ENCODE data around the gene PCLAF. TPM values are rescaled to one million over a fixed set of nuclear protein-coding genes. Genes with fewer than 3 reads are reported as not detected.

PCLAF gene
- total and polyA plus RNA-seq, 2 of the 4 experiments (the other 2 are of a cell fraction): 12.9 to 60.5 TPM

- H3K9me3 ChIP-seq (ENCODE audit: control insufficient read depth, insufficient read depth, low read length): no peaks in the 10 kb centered on the region
- DNase-seq (peak; percentile 73), ATAC-seq (ENCODE audit: low read depth) (no peak)
- H3K4me3 ChIP-seq (ENCODE audit: insufficient read depth, low read depth, low read length): no peak overlapping the region
- H3K4ac ChIP-seq (ENCODE audit: low read depth, low read length): no peak overlapping the region
- H4K20me1 ChIP-seq (ENCODE audit: insufficient read depth, low read length): peaks cover 14% of the 10 kb centered on the region; the same call in 1 of the 2 replicates
- no peak overlapping the region for H4K5ac ChIP-seq (ENCODE audit: low read depth, low read length)
- H3K79me1 ChIP-seq (ENCODE audit: low read depth in 1 of 2, low read length in 2 of 2): peaks cover 7 to 41% of the 10 kb centered on the region in 2 experiments
- H2AK9ac ChIP-seq (replicated peaks; ENCODE audit: low read depth, low read length, poor library complexity): no peak overlapping the region
- BruUV-seq (replicated peaks): no TSS peak
- in situ Hi-C loops (cut with MboI; ENCODE audit: low sequenced_read_pairs): no loop called here
- dilution Hi-C loops (cut with HindIII; ENCODE audit: low sequenced_read_pairs, unreplicated experiment): no loop called here
- H3K36me3 ChIP-seq (ENCODE audit: control insufficient read depth, insufficient read depth, low read length): no peaks in the 10 kb centered on the region
- H3K9ac ChIP-seq (ENCODE audit: low read depth, low read length): no peak overlapping the region
- H2BK20ac ChIP-seq (ENCODE audit: low read depth, low read length): no peak overlapping the region
- H3K14ac ChIP-seq (replicated peaks; ENCODE audit: low read depth, low read length): no peak overlapping the region
- no peak overlapping the region for H4K8ac ChIP-seq (ENCODE audit: low read depth in 2 of 2, low read length in 2 of 2)
- no peak overlapping the region; the same call in 1 of the 2 replicates for H2AK5ac ChIP-seq (ENCODE audit: low read depth, low read length)
- no peak overlapping the region for H2BK5ac ChIP-seq (ENCODE audit: low read depth, low read length, poor library complexity, severe bottlenecking)
- H3K27ac ChIP-seq (ENCODE audit: insufficient read depth, low read length): no peak overlapping the region
- H2AFZ ChIP-seq (replicated peaks; ENCODE audit: low read length, poor library complexity): no peak overlapping the region
- H3K4me1 ChIP-seq (ENCODE audit: control insufficient read depth, insufficient read depth, low read length): no peaks in the 10 kb centered on the region
- ChIA-PET CTCF (no interaction called here), POLR2A (ENCODE audit: unreplicated experiment) (no interaction called here)
- intact Hi-C loops (cut with micrococcal nuclease): no loop called here
- peaks cover 5% of the 10 kb centered on the region; the same call in 1 of the 2 replicates for H3K9me1 ChIP-seq (ENCODE audit: insufficient read depth, low read length)
- H2BK15ac ChIP-seq (ENCODE audit: low read depth, low read length): no peak overlapping the region
- H4K91ac ChIP-seq (ENCODE audit: insufficient read depth, low read depth, low read length): no peak overlapping the region
- WGBS, 2 experiments (ENCODE audit: extremely low coverage in 2 of 2, insufficient read length in 1 of 2): 82% methylated on average over 2 of the region's 5 CpGs; no CpG with 5 or more reads in 1 of the 2 experiments
- no peak overlapping the region for H3K23ac ChIP-seq (ENCODE audit: low read depth, low read length)
- H3K18ac ChIP-seq (ENCODE audit: low read depth, low read length): no peak overlapping the region
- no peak overlapping the region for H3K56ac ChIP-seq (ENCODE audit: extremely low read depth, insufficient read depth, low read length)
- no peak overlapping the region for H3K4me2 ChIP-seq (ENCODE audit: low read depth, low read length)
- H3K27me3 ChIP-seq (ENCODE audit: control insufficient read depth, insufficient read depth, low read length): no peaks in the 10 kb centered on the region
- TF ChIP-seq CTCF (conservative IDR thresholded peaks at IDR 0.05; ENCODE audit: low read depth, low read length) (no peak), MAFK (IDR thresholded peaks at IDR 0.05; ENCODE audit: low read depth, low read length) (peak; percentile 54; the same call in 1 of the 2 replicates)
- no peak overlapping the region for H2BK120ac ChIP-seq (ENCODE audit: low read depth, low read length)
Measured at GRCh38 chr15:64324165-64324877, 56.9 kb downstream of the PCLAF start.
